Measurements from ENCODE around the gene HLA-DMB. TPM values are rescaled to one million over a fixed set of nuclear protein-coding genes. Genes with fewer than 3 reads are reported as not detected.

HLA-DMB gene
- total RNA-seq, 1 experiment from 2014 or later, result 3.3 TPM

DNA sequence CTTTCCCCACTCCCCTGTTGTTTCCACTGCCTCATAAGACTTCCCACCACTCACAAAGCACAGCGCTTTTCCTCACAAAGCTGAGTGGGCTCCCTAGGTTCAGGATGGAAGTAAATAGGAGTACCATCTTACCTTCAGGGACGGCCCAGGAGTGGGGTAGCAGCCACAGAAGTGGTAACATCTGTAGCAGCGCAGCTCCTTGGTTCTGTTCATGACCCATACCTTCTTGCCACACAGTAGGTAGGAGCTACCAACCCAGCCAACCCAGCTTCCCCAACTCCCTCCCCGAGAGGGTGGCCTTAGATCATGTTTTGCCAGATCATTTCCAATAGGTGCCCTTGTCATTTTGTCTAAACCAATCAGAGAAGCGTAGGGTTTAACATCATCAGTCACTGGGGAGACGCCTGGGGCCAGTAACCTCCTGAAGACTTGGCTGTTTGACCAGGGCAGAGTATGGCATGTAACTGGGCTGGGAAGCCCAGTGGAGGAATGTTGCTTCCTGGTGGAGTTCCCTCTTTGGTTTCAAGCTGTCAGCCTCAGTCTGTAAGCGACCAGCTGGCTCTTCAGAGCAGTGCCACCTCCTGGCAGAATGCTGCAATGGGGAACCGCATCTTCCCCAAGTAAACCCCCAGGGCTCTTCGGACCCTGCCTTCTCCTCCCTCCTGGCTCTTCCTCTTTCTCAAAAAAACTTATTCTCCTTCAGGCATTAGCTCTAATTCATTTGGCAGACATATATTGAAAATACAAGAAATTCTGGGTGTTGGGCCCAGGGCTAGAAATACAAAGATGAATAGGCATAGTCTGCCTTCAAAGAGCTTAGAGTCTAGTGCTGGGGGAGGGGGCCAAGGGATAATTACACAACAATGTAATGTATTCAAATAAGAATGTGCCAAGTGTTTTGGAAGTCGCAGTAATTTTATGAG, 12.2 kb upstream of the HLA-DMB start, which contains the start of gene HLA-DMA:
Gene HLA-DMA (minus strand): TSS at position 281 of the 923 bp plus-strand sequence. CDS start 61 bp downstream, at position 220.
- DNase-seq (ENCODE audit: low read depth, low spot score) (peak; percentile 81), ATAC-seq (peak; percentile 95)
- H2AFZ ChIP-seq (ENCODE audit: low read depth, low read length, poor library complexity, severe bottlenecking), result no peak within 1 kb of the TSS
- ChIA-PET CTCF (interaction anchor here (0.8 to 3.8 kb wide), 21 partner anchors 10 to 1284 kb away, joined by 3 to 73 read pairs (median 4); partner anchors contain the start of genes BRD2, HLA-DMB, HMGA1 and PSMB9), RAD21 (ENCODE audit: low non-redundant PET in 1 of 2, low total read pairs in 2 of 2, uncharacterized antibody in 2 of 2, unreplicated experiment in 2 of 2) (no interaction called here), POLR2A (interaction anchor here (0.8 to 8.1 kb wide), 5 partner anchors 11 to 23 kb away, joined by 3 to 143 read pairs (median 3); partner anchors contain the start of genes BRD2 and HLA-DMB)
- H4K20me1 ChIP-seq (ENCODE audit: insufficient read depth), result no peaks in the 10 kb centered on the region
- intact Hi-C loops (cut with micrococcal nuclease), result loop anchor here (1.0 kb wide), 1 partner anchor 14 kb away; no protein-coding TSS in a partner anchor
- no peaks in the 10 kb centered on the region for H3K36me3 ChIP-seq (ENCODE audit: control insufficient read depth in 1 of 2, insufficient read depth in 2 of 2, low read length in 2 of 2)
- H3K9ac ChIP-seq (ENCODE audit: low read length), result no peak within 1 kb of the TSS
- BruUV-seq (replicated peaks), result no TSS peak
- H3K4me2 ChIP-seq (ENCODE audit: low read length), result peak within 1 kb of the TSS; percentile 19
- no peak within 1 kb of the TSS for H3K27ac ChIP-seq (ENCODE audit: low read depth, low read length)
- H3K79me2 ChIP-seq (ENCODE audit: insufficient read depth, low read length), result no peaks in the 10 kb centered on the region
- H3K4me1 ChIP-seq (ENCODE audit: control insufficient read depth in 1 of 2, insufficient read depth in 2 of 2, low read length in 2 of 2), result peaks cover 0 to 17% of the 10 kb centered on the region in 2 experiments; a peak in 2 of 4 replicates
- TF ChIP-seq POLR2A (IDR thresholded peaks at IDR 0.05; ENCODE audit: borderline replicate concordance, extremely low read depth, insufficient read depth, insufficient read length), result no peak
- TF ChIP-seq, protein P1, sequence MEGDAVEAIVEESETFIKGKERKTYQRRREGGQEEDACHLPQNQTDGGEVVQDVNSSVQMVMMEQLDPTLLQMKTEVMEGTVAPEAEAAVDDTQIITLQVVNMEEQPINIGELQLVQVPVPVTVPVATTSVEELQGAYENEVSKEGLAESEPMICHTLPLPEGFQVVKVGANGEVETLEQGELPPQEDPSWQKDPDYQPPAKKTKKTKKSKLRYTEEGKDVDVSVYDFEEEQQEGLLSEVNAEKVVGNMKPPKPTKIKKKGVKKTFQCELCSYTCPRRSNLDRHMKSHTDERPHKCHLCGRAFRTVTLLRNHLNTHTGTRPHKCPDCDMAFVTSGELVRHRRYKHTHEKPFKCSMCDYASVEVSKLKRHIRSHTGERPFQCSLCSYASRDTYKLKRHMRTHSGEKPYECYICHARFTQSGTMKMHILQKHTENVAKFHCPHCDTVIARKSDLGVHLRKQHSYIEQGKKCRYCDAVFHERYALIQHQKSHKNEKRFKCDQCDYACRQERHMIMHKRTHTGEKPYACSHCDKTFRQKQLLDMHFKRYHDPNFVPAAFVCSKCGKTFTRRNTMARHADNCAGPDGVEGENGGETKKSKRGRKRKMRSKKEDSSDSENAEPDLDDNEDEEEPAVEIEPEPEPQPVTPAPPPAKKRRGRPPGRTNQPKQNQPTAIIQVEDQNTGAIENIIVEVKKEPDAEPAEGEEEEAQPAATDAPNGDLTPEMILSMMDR (IDR thresholded peaks at IDR 0.05 in 2 of 3, conservative IDR thresholded peaks at IDR 0.05 in 1 of 3; ENCODE audit: borderline replicate concordance in 1 of 3, insufficient read depth in 1 of 3, low read depth in 2 of 3, low read length in 2 of 3), result peak; percentile 21 to 69 (median 68); a peak in 5 of 6 replicates
- no peak for TF ChIP-seq EZH2phosphoT487 (IDR thresholded peaks at IDR 0.05; ENCODE audit: borderline replicate concordance)
- peak; percentile 35 for TF ChIP-seq RAD21 (IDR thresholded peaks at IDR 0.05; ENCODE audit: low read depth)
- peak; percentile 11; the same call in 1 of the 2 replicates for TF ChIP-seq ELF1 (IDR thresholded peaks at IDR 0.05; ENCODE audit: borderline replicate concordance, low read depth)
- no peak for TF ChIP-seq FOSL1 (IDR thresholded peaks at IDR 0.05; ENCODE audit: low read depth)
- peak; percentile 62; the same call in 1 of the 2 replicates for TF ChIP-seq SP1 (IDR thresholded peaks at IDR 0.05; ENCODE audit: low read depth)
- TF ChIP-seq POLR2AphosphoS5 (IDR thresholded peaks at IDR 0.05; ENCODE audit: low read depth, low read length), result 0 out of 2 replicates have a peak, but pooled peaks have one; percentile 40
- no peak within 1 kb of the TSS for H3K4me3 ChIP-seq (replicated peaks in 1 of 2; ENCODE audit: low read depth in 1 of 2, low read length in 2 of 2)
- no peaks in the 10 kb centered on the region for H3K27me3 ChIP-seq (ENCODE audit: insufficient read depth, low read length)
- H3K9me2 ChIP-seq (ENCODE audit: insufficient read depth), result no peaks in the 10 kb centered on the region
- H3K9me3 ChIP-seq (ENCODE audit: control insufficient read depth in 1 of 2, insufficient read depth in 1 of 2, low read depth in 1 of 2, low read length in 2 of 2), result no peaks in the 10 kb centered on the region
